GM21576 (cell line): Measurements from ENCODE around the gene MRGPRX3.
A peak's percentile ranks its signal among the peaks of the same experiment; 100 is the strongest.
"Not testable (repeated sequence)": the region's sequence is repeated elsewhere in the genome, so short reads cannot be mapped to it uniquely, and the experiment has no call there.

Experiments used
- ATAC-seq: cut with Tn5 transposase; IDR thresholded peaks from one replicate; pipeline ENCODE4 v1.9.1; 2021; ENCODE audit warnings: mild to moderate bottlenecking, moderate library complexity; ENCODE audit not compliant: unreplicated experiment

MRGPRX3 gene

DNA sequence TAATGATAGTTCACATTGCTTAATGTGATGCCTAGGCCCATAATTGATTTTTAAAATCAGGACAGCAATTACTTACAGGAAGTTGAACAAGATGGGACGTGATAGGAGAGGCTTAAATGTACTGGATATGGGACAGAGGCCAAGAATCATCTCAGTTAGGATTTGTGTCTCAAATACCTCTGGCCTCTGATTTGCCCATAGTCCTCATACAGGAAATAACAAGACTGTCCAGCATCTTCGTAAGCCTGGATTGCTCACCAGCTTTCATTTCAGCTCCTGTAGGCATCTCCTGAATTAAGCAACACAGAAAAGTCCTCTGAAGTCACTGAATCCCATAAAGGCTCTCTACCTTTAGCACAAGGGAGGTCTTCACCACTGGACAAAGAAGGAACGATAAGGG lies at the start of gene MRGPRX3:
TSS of gene MRGPRX3 (plus strand) at position 231 of the 400 bp plus-strand sequence. CDS start 4,632 bp downstream, outside the sequence.
- no peak for ATAC-seq

DNA sequence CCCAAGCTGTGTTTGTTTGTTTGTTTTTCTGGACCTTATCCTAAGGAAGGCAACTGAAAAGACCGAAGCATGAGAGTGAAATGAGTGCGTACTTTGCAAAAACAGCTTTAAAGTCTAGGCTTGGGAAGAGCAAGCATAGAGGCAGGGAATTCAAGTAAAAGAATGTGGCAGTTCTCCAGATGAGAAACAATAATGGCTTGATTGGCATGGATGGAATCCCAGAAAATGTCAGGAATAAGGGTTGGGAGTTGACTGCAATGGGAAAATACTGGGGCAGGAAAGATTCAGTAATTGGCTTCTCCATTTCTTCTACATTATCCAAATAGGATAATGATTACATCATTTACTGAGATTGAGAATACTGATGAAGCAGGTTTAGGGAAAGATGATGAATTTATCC lies 44.0 kb upstream of the MRGPRX3 start:
- no peak for ATAC-seq

DNA sequence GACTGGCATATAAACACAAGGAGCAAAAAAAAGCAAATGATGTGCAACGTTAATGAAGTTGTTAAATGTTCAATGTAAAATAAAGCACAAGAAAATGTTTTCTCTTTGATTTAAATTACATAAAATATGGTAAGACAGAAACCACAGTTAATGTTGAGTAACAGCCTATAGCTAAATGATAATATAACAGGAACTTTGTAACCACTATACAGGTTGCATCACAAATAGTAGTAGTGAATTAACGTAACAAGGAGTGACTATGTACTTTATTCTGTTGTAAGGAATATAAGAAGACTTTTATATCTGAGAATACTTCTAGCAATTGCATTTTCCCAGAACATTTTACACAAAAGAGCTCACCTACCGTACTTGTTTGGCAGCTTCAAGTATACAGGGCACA lies 43.4 kb upstream of the MRGPRX3 start:
- no peak for ATAC-seq

DNA sequence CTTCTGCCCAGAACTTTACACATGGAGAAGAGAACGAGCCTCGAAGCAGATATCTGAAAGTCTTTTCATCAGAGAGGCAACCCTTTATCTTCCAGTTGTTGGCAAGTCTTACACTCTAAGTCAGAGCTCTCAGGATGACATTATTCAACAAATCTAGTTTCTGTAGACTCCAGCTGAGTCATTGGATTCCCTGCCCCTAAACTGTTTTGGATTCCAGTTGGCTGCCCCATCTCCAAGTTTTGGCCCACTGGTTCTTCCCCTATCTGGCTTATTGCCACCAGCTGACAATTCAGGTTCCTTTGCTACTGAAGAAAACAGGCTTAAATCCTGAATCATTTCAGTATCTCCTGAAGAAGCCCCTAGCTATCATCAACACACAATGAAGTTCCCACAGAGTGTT lies 40.6 kb upstream of the MRGPRX3 start:
- ATAC-seq: no peak

DNA sequence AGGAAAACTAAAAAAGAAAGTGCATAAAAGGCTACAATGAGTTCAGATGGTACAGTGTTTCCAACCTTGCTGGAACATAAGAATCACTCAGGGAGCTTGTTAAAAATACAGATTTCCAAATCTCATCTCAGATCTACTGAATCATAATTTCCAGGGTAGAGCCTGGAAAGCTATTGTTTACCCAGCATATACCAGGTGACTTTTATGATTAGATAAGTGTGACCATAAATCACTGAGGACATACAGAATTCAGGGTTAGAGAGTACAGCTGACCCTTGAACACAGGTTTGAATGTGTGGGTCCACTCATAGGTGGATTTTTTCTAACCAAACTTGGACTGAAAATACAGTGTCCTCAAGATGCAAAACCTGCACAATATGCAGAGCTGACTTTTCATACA lies 38.4 kb upstream of the MRGPRX3 start:
- no peak for ATAC-seq

DNA sequence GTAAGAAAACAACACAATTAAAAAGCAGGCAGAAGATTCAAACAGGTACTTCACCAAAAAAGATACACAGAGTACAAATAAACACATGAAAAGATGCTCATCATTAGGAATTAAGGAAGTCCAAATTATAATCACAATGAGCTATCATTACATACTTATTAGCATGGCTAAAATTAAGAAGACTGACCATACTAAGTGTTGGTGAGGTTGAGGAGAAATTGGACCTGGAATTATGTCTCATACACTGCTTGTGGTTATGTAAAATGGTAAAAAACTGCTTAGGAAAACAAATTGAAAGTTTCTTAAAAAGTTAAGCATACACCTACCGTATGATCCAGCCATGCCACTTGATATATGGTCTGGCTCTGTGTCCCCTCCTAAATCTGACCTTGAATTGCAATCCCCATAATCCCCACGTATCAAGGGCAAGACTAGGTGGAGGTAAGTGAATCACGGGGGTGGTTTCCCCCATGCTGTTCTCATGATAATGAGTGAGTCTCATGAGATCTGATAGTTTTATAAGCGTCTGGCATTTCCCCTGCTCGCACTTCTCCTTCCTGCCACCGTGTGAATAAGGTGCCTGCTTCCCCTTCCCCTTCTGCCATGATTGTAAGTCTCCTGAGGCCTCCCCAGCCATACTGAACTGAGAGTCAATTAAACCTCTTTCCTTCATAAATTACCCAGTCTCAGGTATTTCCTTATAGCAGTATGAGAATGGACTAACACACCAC lies 31.3 kb upstream of the MRGPRX3 start:
- ATAC-seq: no peak

DNA sequence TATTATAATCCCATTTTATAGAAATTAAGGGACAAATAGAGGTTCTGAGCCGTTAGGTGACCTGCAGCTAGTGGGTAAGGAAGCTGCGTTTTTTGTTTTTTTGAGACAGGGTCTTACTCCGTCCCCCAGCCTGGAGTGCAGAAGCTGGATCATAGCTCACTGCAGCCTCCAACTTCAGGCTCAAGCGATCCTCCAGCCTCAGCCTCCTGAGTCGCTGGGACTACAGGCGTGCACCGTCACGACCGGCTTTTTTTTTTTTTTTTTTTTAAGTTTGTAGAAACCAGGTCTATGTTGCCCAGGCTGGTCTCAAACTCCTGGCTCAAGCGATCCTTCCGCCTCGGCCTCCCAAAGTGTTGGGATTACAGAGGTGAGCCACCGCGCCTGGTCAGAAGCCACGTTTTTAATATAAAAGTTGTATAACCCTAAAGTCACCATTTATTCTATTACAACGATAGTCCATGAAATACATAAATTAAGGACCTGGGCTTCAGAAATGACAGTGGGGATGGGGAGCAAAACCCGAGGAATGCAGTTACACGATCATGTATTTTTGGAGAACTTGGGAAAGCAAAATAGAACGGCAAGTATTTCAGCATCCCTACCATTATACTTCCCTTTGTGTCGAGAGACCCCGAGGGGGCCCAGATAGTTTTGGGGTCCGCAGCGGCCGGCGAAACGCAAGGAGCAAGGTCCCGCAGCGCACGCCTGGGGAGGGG lies 27.1 kb upstream of the MRGPRX3 start:
- ATAC-seq: no peak

DNA sequence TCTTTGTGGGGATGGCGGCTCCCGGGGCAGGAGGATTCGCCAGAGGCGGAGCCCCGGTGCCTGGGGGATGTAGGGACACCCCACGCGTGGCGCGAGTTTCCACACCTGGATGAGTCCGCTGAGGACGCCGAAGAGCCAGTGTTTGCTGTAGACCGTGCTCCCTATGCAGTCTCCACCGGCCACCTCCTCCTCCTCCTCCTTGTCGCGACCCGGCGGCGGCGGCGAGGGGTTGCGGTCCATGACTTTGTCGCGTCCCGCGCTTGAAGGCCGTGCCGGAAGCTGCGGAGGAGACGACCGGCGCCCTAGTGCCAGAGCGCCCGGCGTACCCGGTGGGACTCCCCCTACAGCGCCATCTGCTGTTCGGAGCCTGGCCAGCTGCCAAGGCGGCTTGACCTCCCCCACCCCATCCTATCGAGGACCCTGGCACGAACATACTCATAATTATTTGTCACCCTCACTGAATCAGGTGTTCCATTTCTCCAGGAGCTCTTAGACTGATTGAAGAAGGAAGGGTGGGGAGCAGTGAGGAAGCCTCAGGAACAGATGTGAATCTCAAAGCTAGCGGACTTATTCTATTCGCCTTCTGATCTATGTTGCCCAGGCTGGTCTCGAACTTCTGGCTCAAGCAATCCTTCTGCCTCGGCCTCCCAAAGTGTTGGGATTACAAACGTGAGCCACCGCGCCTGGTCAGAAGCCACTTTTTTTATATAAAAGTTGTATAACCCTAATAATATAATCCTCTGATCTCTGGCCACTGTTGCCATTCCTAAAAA lies 26.4 kb upstream of the MRGPRX3 start, which contains the start of gene SAAL1:
TSS of gene SAAL1 (minus strand) at position 281 of the 773 bp plus-strand sequence. CDS start at position 240, 41 bp downstream.
- peak; percentile 96 for ATAC-seq

DNA sequence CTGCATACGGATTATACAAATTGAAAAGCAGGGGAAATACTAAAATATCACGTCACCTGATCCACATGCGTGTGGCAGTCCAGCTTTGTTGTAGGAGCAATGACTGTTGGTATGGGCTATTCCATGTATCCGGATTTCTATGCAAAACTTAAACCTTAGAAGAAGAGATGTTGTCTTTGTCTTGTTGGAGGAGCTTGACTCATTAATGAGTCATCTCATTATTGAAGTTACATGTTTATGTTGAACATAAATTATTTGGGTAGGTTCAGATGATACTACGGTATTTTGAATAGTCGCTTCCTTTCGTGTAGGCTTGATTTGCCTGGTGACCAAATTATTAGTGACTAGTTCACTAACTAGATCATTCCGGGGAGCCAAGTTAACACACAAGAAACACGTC lies 25.7 kb upstream of the MRGPRX3 start:
- no peak for ATAC-seq

DNA sequence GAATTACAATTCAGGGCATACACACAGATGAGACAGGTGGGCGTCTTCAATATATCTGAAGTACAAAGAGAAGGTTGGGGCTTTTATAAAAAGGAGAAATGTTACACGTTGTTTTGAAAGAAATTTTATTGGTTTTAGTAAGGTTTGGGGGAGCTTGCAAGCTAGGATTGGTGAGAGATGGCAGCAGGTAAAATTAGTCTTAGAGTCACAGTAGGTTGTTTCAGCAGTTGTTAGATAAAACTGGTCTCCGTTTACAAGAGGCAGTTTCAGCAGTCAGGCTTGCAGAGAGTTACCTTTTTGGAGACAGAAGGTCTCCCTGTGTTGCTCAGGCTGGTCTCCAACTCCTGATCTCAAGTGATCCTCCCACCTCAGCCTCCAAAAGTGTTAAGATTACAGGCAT lies 24.1 kb upstream of the MRGPRX3 start:
- no peak for ATAC-seq

DNA sequence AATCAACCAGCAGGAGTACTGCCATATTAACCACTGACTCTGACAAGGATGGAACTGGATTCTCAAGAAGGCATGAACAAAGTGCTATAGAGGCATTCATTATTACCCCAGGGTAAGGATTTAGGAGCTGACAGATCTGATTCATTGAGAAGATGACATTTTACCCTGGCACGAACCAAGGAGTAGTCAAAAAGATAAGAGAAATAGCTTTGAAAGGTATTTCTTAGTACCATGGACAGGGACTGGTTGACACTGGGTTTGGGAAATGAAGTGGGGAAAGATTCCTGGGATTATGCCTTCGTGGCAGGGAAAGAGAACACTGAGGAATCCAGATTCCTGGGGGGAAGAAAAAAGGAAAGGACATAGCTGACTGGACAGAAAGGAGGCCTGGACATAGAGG lies 21.4 kb upstream of the MRGPRX3 start:
- no peak for ATAC-seq

DNA sequence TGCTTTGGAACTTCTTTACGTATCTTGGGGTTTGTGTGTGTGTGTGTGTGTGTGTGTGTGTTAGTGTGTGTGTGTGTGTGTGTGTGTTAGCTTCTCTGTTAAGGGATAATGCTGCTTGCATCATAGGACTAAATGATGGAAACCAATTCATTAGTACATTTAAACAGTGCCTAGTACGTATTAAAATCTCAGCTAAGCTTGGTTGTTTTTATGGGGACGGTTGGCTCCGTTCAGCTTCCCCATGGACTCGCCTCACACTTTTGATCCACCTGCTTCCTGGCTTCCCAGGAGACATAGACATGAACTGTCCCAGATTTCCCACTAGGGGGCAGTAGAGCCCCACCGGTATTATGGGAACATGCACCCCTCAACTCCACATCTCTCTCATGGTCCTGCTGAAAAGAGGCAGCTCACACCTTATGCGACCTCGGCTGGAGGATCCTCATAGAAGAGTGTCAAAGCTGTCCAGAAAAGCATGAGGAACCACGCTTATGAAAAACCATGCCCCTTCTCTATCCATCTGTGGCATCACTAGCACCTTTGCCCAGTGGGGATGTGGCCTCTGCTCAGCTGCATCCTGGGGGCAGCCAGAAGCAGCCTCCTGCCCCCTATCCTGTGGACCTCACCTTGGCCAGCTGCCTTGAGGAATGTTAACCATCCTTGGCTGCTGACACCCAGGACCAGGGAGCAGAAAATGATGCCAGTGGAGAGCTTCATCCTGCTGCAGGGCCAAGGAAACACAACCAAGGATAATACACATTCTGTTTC lies 16.8 kb upstream of the MRGPRX3 start:
- peak; percentile 77 for ATAC-seq

DNA sequence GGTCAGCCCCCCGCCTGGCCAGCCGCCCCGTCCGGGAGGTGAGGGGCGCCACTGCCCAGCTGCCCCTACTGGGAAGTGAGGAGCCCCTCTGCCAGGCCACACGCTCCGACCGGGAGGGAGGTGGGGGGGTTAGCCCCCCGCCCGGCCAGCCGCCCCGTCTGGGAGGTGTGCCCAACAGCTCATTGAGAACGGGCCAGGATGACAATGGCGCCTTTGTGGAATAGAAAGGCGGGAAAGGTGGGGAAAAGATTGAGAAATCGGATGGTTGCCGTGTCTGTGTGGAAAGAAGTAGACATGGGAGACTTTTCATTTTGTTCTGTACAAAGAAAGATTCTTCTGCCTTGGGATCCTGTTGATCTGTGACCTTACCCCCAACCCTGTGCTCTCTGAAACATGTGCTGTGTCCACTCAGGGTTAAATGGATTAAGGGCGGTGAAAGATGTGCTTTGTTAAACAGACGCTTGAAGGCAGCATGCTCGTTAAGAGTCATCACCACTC lies 11.0 kb upstream of the MRGPRX3 start:
- ATAC-seq: not testable (repeated sequence)

DNA sequence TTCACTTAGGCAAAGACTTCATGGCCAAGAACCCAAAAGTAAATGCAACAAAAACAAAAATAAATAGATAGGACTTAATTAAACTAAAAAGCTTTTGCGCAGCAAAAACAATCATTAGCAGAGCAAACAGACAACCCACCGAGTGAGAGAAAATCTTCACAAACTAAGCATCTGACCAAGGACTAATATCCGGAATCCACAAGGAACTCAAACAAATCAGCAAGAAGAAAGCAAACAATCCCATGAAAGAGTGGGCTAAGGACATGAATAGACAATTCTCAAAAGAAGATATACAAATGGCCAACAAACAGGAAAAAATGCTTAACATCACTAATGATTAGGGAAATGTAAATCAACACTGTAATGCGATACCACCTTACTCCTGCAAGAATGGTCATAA lies 1.3 kb upstream of the MRGPRX3 start:
- ATAC-seq: not testable (repeated sequence)

DNA sequence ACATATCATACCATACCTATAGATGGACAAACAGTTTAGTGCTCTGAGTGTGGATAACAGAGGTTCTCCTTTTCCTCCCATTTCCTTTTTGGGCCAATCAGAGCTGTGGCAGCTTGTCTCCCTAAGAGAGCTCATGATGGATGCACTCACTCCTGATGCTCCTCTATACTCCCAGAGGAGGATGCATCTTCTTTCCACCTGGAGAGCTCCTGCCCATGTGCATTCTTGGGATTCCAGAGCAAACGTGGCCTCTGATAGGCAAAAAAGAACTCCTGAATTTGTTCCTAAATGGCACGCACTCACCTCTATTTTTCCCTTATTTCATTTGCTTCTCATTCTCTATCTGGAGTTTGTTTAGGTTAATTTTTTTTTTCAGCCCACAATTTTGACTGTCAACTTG lies 2.9 kb downstream of the MRGPRX3 start:
- ATAC-seq: no peak

DNA sequence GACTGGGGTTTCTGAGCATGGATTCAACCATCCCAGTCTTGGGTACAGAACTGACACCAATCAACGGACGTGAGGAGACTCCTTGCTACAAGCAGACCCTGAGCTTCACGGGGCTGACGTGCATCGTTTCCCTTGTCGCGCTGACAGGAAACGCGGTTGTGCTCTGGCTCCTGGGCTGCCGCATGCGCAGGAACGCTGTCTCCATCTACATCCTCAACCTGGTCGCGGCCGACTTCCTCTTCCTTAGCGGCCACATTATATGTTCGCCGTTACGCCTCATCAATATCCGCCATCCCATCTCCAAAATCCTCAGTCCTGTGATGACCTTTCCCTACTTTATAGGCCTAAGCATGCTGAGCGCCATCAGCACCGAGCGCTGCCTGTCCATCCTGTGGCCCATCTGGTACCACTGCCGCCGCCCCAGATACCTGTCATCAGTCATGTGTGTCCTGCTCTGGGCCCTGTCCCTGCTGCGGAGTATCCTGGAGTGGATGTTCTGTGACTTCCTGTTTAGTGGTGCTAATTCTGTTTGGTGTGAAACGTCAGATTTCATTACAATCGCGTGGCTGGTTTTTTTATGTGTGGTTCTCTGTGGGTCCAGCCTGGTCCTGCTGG lies 4.9 kb downstream of the MRGPRX3 start:
- ATAC-seq: no peak

DNA sequence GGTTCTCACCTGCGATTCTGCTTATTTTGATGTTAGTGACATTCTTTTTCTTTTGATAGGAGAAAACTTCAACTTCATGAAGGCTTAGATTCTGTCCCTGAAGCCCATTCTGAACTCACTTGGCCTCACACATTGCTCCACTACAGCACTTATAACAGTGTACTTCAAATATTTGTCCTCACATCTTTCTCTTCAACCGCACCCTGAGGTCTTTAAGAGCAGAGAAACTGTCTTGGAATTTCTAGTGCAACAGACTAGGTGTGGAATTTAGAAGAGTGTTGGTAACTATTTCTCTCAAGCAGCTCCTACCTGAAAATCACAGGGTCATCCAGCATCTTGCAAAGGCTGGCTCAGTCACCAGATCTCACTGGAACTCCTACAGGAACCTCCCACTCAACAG lies 7.8 kb downstream of the MRGPRX3 start:
- ATAC-seq: no peak

DNA sequence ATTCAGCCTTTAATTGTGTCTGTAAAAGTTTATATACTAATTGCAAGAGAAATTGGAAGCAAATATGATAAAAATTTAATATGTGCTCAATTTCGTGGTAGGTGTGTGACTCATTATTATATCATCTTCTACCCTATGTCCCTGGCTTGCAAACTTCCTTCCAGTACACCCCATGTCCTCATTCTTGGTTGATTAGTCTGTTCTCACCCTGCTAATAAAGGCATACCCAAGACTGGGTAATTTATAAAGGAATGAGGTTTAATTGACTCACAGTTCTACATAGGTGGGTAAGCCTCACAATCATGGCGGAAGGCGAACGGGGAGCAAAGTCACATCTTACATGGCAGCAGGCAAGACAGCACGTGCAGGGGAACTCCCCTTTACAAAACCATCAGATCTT lies 11.9 kb downstream of the MRGPRX3 start:
- ATAC-seq: no peak

DNA sequence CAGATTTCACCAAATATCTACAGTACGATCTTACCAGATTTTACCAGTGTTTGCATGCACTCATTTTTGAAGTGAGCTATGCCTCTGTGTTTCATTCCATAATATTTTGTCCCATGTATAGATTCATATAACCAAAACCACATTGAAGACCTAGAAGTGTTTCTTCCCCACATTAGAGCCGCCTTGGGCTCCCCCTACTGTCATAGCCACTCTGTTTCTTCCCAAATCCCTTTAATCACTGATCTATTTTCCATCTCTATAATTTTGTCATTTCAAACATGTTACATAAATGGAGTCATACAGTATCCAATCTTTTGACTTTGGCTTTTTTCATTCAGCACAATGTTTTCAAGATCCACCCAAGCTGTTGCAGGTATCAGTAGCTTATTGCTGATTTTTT lies 12.7 kb downstream of the MRGPRX3 start:
- ATAC-seq: no peak

DNA sequence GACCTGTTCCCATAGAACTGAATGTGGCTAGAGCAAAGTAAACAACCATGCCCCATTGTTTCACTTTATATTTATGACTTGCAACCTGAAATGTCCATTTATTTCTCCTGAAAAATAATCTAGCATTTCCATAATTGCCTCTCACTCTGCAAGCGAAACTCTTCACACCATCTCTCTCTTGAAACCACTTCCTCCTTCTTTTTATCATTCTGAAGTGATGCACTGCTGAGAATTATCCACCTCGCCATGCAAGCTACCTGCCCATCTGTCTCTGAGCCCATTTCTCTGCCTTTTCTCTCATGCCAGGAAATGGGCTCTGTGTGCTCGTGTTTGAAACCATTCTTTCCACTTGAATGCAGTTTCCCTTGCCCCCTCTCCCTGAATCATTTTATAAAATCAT lies 13.5 kb downstream of the MRGPRX3 start:
- no peak for ATAC-seq
